Liver (tissue), 9 donors: ENCODE data around the gene PSMC3. TPM values are rescaled to one million over a fixed set of nuclear protein-coding genes. Genes with fewer than 3 reads are reported as not detected.

Experiments used
- DNase-seq: peaks from one replicate; pipeline ENCODE4 v3.0.0-alpha.2; 2017; ENCODE audit warnings: low spot score
- H3K27ac ChIP-seq, 2 donors: one replicate each; pipeline ENCODE4 v1.7.0; 2013; ENCODE audit warnings: inconsistent platforms in 2 of 2, low read length in 2 of 2, control low read depth in 1 of 2, low read depth in 1 of 2, mild to moderate bottlenecking in 1 of 2
- H3K27me3 ChIP-seq, 4 donors: one replicate each; pipeline versions ENCODE4 v1.6.1 to v1.7.0; 2013; ENCODE audit warnings: low read length in 3 of 4, inconsistent platforms in 1 of 4, mild to moderate bottlenecking in 1 of 4, moderate library complexity in 1 of 4; ENCODE audit not compliant: control insufficient read depth in 4 of 4, insufficient read depth in 4 of 4
- H3K36me3 ChIP-seq, 4 donors: one replicate each; pipeline versions ENCODE4 v1.6.1 to v1.7.0; 2013; ENCODE audit warnings: low read length in 3 of 4, mild to moderate bottlenecking in 3 of 4, low read depth in 1 of 4, moderate library complexity in 1 of 4; ENCODE audit not compliant: control insufficient read depth in 4 of 4, insufficient read depth in 3 of 4
- H3K4me1 ChIP-seq, 4 donors: one replicate each; pipeline versions ENCODE4 v1.6.1 to v1.7.0; 2013; ENCODE audit warnings: low read length in 3 of 4, mild to moderate bottlenecking in 3 of 4, moderate library complexity in 1 of 4; ENCODE audit not compliant: control insufficient read depth in 4 of 4, insufficient read depth in 4 of 4
- H3K4me3 ChIP-seq, 3 donors: one replicate each; pipeline versions ENCODE4 v1.6.1 to v1.7.0; 2013; ENCODE audit warnings: low read length in 3 of 3, control low read depth in 1 of 3, low read depth in 1 of 3, mild to moderate bottlenecking in 1 of 3
- H3K9ac ChIP-seq, 2 donors: one replicate each; pipeline ENCODE4 v1.7.0; 2013; ENCODE audit warnings: low read length in 2 of 2, mild to moderate bottlenecking in 2 of 2, moderate library complexity in 2 of 2, control low read depth in 1 of 2, low read depth in 1 of 2
- H3K9me3 ChIP-seq, 4 donors: one replicate each; pipeline versions ENCODE4 v1.6.1 to v1.7.0; 2013; ENCODE audit warnings: low read length in 3 of 4; ENCODE audit not compliant: control insufficient read depth in 4 of 4
- ATF3 ChIP-seq: IDR thresholded peaks from 2 replicates; pipeline ENCODE4 v1.6.1; 2016; ENCODE audit warnings: antibody characterized with exemption
- CTCF ChIP-seq: fragments of 150-350 bp; IDR thresholded peaks from 2 replicates; pipeline ENCODE4 v1.5.1; 2017; ENCODE audit warnings: improper control_type of control experiment, low read depth, low read length; ENCODE audit not compliant: missing input control
- EGR1 ChIP-seq, 2 donors: IDR thresholded peaks; 2 replicates each; pipeline ENCODE4 v1.6.1; 2016 to 2018; ENCODE audit warnings: antibody characterized with exemption in 2 of 2, low read depth in 2 of 2
- HNF4A ChIP-seq, 2 donors: conservative IDR thresholded peaks; 2 replicates each; pipeline ENCODE4 v1.6.1; 2016; ENCODE audit warnings: antibody characterized with exemption in 2 of 2, mild to moderate bottlenecking in 2 of 2
- HNF4G ChIP-seq: IDR thresholded peaks from 2 replicates; pipeline ENCODE4 v1.6.1; 2016; ENCODE audit warnings: antibody characterized with exemption
- MAX ChIP-seq: IDR thresholded peaks from 2 replicates; pipeline ENCODE4 v1.6.1; 2016; ENCODE audit warnings: antibody characterized with exemption
- NR2F2 ChIP-seq: IDR thresholded peaks from 2 replicates; pipeline ENCODE4 v1.6.1; 2016; ENCODE audit warnings: antibody characterized with exemption
- RAD21 ChIP-seq, 2 donors: IDR thresholded peaks; 2 replicates each; pipeline ENCODE4 v1.6.1; 2016; ENCODE audit warnings: antibody characterized with exemption in 2 of 2, mild to moderate bottlenecking in 2 of 2
- REST ChIP-seq: IDR thresholded peaks from 2 replicates; pipeline ENCODE4 v1.6.1; 2016; ENCODE audit warnings: antibody characterized with exemption, mild to moderate bottlenecking
- RXRA ChIP-seq, 2 donors: IDR thresholded peaks; 2 replicates each; pipeline ENCODE4 v1.6.1; 2017 to 2018; ENCODE audit warnings: antibody characterized with exemption in 2 of 2, mild to moderate bottlenecking in 1 of 2
- SP1 ChIP-seq: IDR thresholded peaks from 2 replicates; pipeline ENCODE4 v1.6.1; 2018; ENCODE audit warnings: antibody characterized with exemption, mild to moderate bottlenecking
- TAF1 ChIP-seq: conservative IDR thresholded peaks from 2 replicates; pipeline ENCODE4 v1.6.1; 2016; ENCODE audit warnings: antibody characterized with exemption, mild to moderate bottlenecking
- ZBTB33 ChIP-seq: IDR thresholded peaks from 2 replicates; pipeline ENCODE4 v1.6.1; 2016; ENCODE audit warnings: antibody characterized with exemption
- WGBS: extraction: QIAGEN DNeasy Blood & Tissue Kit; methylation state at CpG from one replicate; pipeline ENCODE4 v1.1.7; 2013; 5-methylcytosine and 5-hydroxymethylcytosine counted together
- polyA plus RNA-seq, 2 donors: library from polyadenylated mRNA; stranded (reverse) in 1 of 2; unstranded in 1 of 2; fragments of 200-250 nt in 1 of 2; fragments of >200 nt in 1 of 2; fragmentation: Nextera tagmentation in 1 of 2; extraction: Ambion mirVana in 1 of 2; gene quantifications; one replicate each; pipeline versions ENCODE4 v1.2.1 to v1.2.3, GENCODE V29; 2013 to 2015
- total RNA-seq, 2 donors: library from RNA; depleted of rRNA; stranded (reverse); fragments of >200 nt; gene quantifications; one replicate each; pipeline ENCODE4 v1.2.3, GENCODE V29; 2014
- donor health status: healthy.
- donor health status: healthy.
- donor health status: healthy.
- donor health status: healthy.
- donor health status: healthy.

The PSMC3 gene
- total and polyA plus RNA-seq, 4 donors: 58.0 to 110 (median 103) TPM

GRCh38 chr11:47440054-47440476 is 13.8 kb upstream of the PSMC3 start:
- H3K4me3 ChIP-seq: no peak overlapping the region
- no peaks in the 10 kb centered on the region for H3K9me3 ChIP-seq
- peaks cover 2 to 19% (median 18%) of the 10 kb centered on the region in 4 donors for H3K4me1 ChIP-seq
- no peak for DNase-seq
- H3K27me3 ChIP-seq: no peaks in the 10 kb centered on the region
- WGBS: 81% methylated on average over 2 of the region's 2 CpGs
- H3K27ac ChIP-seq: no peak overlapping the region
- TF ChIP-seq ZBTB33: no peak
- TF ChIP-seq MAX: no peak
- TF ChIP-seq EGR1 (IDR thresholded peaks at IDR 0.05; ENCODE audit: low read depth in 2 of 2): no peak
- TF ChIP-seq REST: no peak
- TF ChIP-seq SP1: no peak
- no peak for TF ChIP-seq TAF1
- no peak for TF ChIP-seq CTCF
- no peak for TF ChIP-seq HNF4A (conservative IDR thresholded peaks at IDR 0.05)
- no peak for TF ChIP-seq NR2F2
- TF ChIP-seq RXRA (IDR thresholded peaks at IDR 0.05): no peak
- no peak for TF ChIP-seq HNF4G
- no peak for TF ChIP-seq RAD21 (IDR thresholded peaks at IDR 0.05)
- H3K36me3 ChIP-seq: no peaks in the 10 kb centered on the region
- H3K9ac ChIP-seq: no peak overlapping the region

- TF ChIP-seq REST (no peak), ATF3 (no peak)
- Histone ChIP-seq H3K27me3 (no peaks in the 10 kb centered on the region), H3K4me1 (peaks cover 2 to 29% (median 24%) of the 10 kb centered on the region in 4 donors), H3K9ac (no peak overlapping the region), H3K9me3 (no peaks in the 10 kb centered on the region), H3K27ac (peak overlapping the region in 1 of 2 donors; percentile 5), H3K4me3 (no peak overlapping the region), H3K36me3 (no peaks in the 10 kb centered on the region)
- 95% methylated on average over 18 of the region's 18 CpGs for WGBS
- DNase-seq: no peak
These were observed 12.5 kb upstream of the PSMC3 start for GRCh38 chr11:47438721-47439120.
